HepG2 (cell line): ENCODE results near the gene IVD.

ENCODE experiments used
- EZH2 ChIP-seq: conservative IDR thresholded peaks from 2 replicates; pipeline ENCODE4 v1.6.1; 2012; ENCODE audit warnings: mild to moderate bottlenecking, low read depth, low read length, moderate library complexity
- MAX ChIP-seq: IDR thresholded peaks from 2 replicates; pipeline ENCODE4 v1.6.1; 2012; ENCODE audit warnings: inconsistent platforms

GRCh38 chr15:40439960-40440742 lies 34.6 kb downstream of the IVD start:
- TF ChIP-seq EZH2 (no peak), MAX (no peak)
